NT2/D1 (cell line): ENCODE measurements around the gene FHOD3.

Experiments
- SUZ12 ChIP-seq: IDR thresholded peaks from 2 replicates; pipeline ENCODE4 v1.6.1; 2011; ENCODE audit not compliant: insufficient read length, insufficient read depth; ENCODE audit errors: extremely low read depth
- YY1 ChIP-seq: IDR thresholded peaks from 2 replicates; pipeline ENCODE4 v1.6.1; 2011; ENCODE audit not compliant: insufficient read length, insufficient read depth
- ZNF274 ChIP-seq: IDR thresholded peaks from 2 replicates; pipeline ENCODE4 v1.6.1; 2011; ENCODE audit warnings: mild to moderate bottlenecking, low read depth, low read length

GRCh38 chr18:36304723-36305122 is 7.2 kb downstream of the FHOD3 start:
- no peak for TF ChIP-seq YY1
- TF ChIP-seq SUZ12, result no peak
- no peak for TF ChIP-seq ZNF274
